IPS-18a (cell line): ENCODE results near the gene INPP5D.

Experiments used
- H3K27ac ChIP-seq: one replicate; pipeline ENCODE4 v1.5.1; 2013; ENCODE audit warnings: low read length
- H3K27me3 ChIP-seq: one replicate; pipeline ENCODE4 v1.6.1; 2013; ENCODE audit warnings: mild to moderate bottlenecking, low read length; ENCODE audit not compliant: control insufficient read depth, insufficient read depth
- H3K36me3 ChIP-seq: one replicate; pipeline ENCODE4 v1.6.1; 2013; ENCODE audit warnings: low read depth, low read length; ENCODE audit not compliant: control insufficient read depth
- H3K4me1 ChIP-seq: one replicate; pipeline ENCODE4 v1.6.1; 2013; ENCODE audit warnings: low read depth, low read length; ENCODE audit not compliant: control insufficient read depth
- H3K4me3 ChIP-seq: one replicate; pipeline ENCODE4 v1.5.1; 2013; ENCODE audit warnings: low read length
- H3K9ac ChIP-seq: one replicate; pipeline ENCODE4 v1.6.1; 2013; ENCODE audit warnings: mild to moderate bottlenecking, low read length, moderate library complexity
- H3K9me3 ChIP-seq: one replicate; pipeline ENCODE4 v1.6.1; 2013; ENCODE audit warnings: low read depth, low read length; ENCODE audit not compliant: control insufficient read depth

The INPP5D gene

GRCh38 chr2:233021771-233022170 is 38.4 kb upstream of the INPP5D start:
- no peak overlapping the region for H3K27ac ChIP-seq

GRCh38 chr2:233022561-233022960 is 37.6 kb upstream of the INPP5D start:
- no peaks in the 10 kb centered on the region for H3K4me1 ChIP-seq
- no peaks in the 10 kb centered on the region for H3K9me3 ChIP-seq
- no peak overlapping the region for H3K27ac ChIP-seq
- H3K36me3 ChIP-seq, result no peaks in the 10 kb centered on the region
- no peak overlapping the region for H3K9ac ChIP-seq
- no peak overlapping the region for H3K4me3 ChIP-seq
- no peaks in the 10 kb centered on the region for H3K27me3 ChIP-seq

More at GRCh38 chr2:233021771-233022170, 38.4 kb upstream of the INPP5D start:
- H3K4me3 ChIP-seq, result no peak overlapping the region
- H3K9me3 ChIP-seq, result no peaks in the 10 kb centered on the region
- H3K9ac ChIP-seq, result no peak overlapping the region
- H3K4me1 ChIP-seq, result no peaks in the 10 kb centered on the region
- no peaks in the 10 kb centered on the region for H3K36me3 ChIP-seq
- no peaks in the 10 kb centered on the region for H3K27me3 ChIP-seq

GRCh38 chr2:233023007-233023760 is 37.0 kb upstream of the INPP5D start:
- Histone ChIP-seq H3K27me3 (no peaks in the 10 kb centered on the region), H3K4me1 (no peaks in the 10 kb centered on the region), H3K4me3 (no peak overlapping the region), H3K27ac (no peak overlapping the region), H3K9ac (no peak overlapping the region), H3K36me3 (no peaks in the 10 kb centered on the region), H3K9me3 (no peaks in the 10 kb centered on the region)

GRCh38 chr2:233023761-233024410 is 36.3 kb upstream of the INPP5D start:
- H3K27ac ChIP-seq, result no peak overlapping the region
- no peaks in the 10 kb centered on the region for H3K36me3 ChIP-seq
- H3K9ac ChIP-seq, result no peak overlapping the region
- no peaks in the 10 kb centered on the region for H3K27me3 ChIP-seq
- no peaks in the 10 kb centered on the region for H3K4me1 ChIP-seq
- H3K4me3 ChIP-seq, result no peak overlapping the region
- no peaks in the 10 kb centered on the region for H3K9me3 ChIP-seq

- Histone ChIP-seq H3K9me3 (no peaks in the 10 kb centered on the region), H3K27ac (no peak overlapping the region), H3K4me3 (no peak overlapping the region)
Measured at GRCh38 chr2:233025706-233026105, 34.4 kb upstream of the INPP5D start.

GRCh38 chr2:233026198-233026813 is 33.8 kb upstream of the INPP5D start:
- Histone ChIP-seq H3K4me1 (no peaks in the 10 kb centered on the region), H3K27ac (no peak overlapping the region), H3K4me3 (no peak overlapping the region), H3K9ac (no peak overlapping the region), H3K9me3 (no peaks in the 10 kb centered on the region), H3K27me3 (no peaks in the 10 kb centered on the region), H3K36me3 (no peaks in the 10 kb centered on the region)

More at GRCh38 chr2:233025706-233026105, 34.4 kb upstream of the INPP5D start:
- no peaks in the 10 kb centered on the region for H3K27me3 ChIP-seq
- no peak overlapping the region for H3K9ac ChIP-seq
- H3K4me1 ChIP-seq, result no peaks in the 10 kb centered on the region
- no peaks in the 10 kb centered on the region for H3K36me3 ChIP-seq

GRCh38 chr2:233029321-233029720 is 30.8 kb upstream of the INPP5D start:
- Histone ChIP-seq H3K4me1 (no peaks in the 10 kb centered on the region), H3K4me3 (no peak overlapping the region), H3K27me3 (no peaks in the 10 kb centered on the region), H3K27ac (no peak overlapping the region), H3K36me3 (no peaks in the 10 kb centered on the region), H3K9me3 (no peaks in the 10 kb centered on the region), H3K9ac (no peak overlapping the region)

- no peaks in the 10 kb centered on the region for H3K9me3 ChIP-seq
- H3K27me3 ChIP-seq, result no peaks in the 10 kb centered on the region
- no peaks in the 10 kb centered on the region for H3K36me3 ChIP-seq
- H3K9ac ChIP-seq, result no peak overlapping the region
- H3K27ac ChIP-seq, result no peak overlapping the region
- no peaks in the 10 kb centered on the region for H3K4me1 ChIP-seq
- H3K4me3 ChIP-seq, result no peak overlapping the region
Measured at GRCh38 chr2:233031556-233032500, 28.3 kb upstream of the INPP5D start.

GRCh38 chr2:233032551-233033320 is 27.4 kb upstream of the INPP5D start, which contains the start of gene NEU2:
NEU2 (plus strand) TSS chr2:233032672; CDS start chr2:233032672, 0 bp downstream.
- Histone ChIP-seq H3K27me3 (no peaks in the 10 kb centered on the region), H3K4me1 (no peaks in the 10 kb centered on the region), H3K36me3 (no peaks in the 10 kb centered on the region), H3K9me3 (no peaks in the 10 kb centered on the region), H3K27ac (no peak within 1 kb of the TSS), H3K9ac (no peak within 1 kb of the TSS), H3K4me3 (no peak within 1 kb of the TSS)

GRCh38 chr2:233033672-233034071 is 26.5 kb upstream of the INPP5D start:
- H3K27me3 ChIP-seq, result no peaks in the 10 kb centered on the region
- H3K9me3 ChIP-seq, result no peaks in the 10 kb centered on the region
- H3K36me3 ChIP-seq, result no peaks in the 10 kb centered on the region
- no peak overlapping the region for H3K4me3 ChIP-seq
- H3K4me1 ChIP-seq, result no peaks in the 10 kb centered on the region
- H3K9ac ChIP-seq, result no peak overlapping the region
- no peak overlapping the region for H3K27ac ChIP-seq
